ENCODE results near the gene CCDC91. TPM values are rescaled to one million over a fixed set of nuclear protein-coding genes. Genes with fewer than 3 reads are reported as not detected.
"Not testable (repeated sequence)": the region's sequence is repeated elsewhere in the genome, so short reads cannot be mapped to it uniquely, and the experiment has no call there.

CCDC91 gene
- total RNA-seq, 1 donor = 192 TPM

GRCh38 chr12:28442101-28442500 is 251.8 kb downstream of the CCDC91 start:
- Histone ChIP-seq H3K4me1 (ENCODE audit: insufficient read depth, low read length) (no peaks in the 10 kb centered on the region), H3K27me3 (ENCODE audit: insufficient read depth, low read length) (no peaks in the 10 kb centered on the region), H3K9me3 (ENCODE audit: low read depth, low read length) (no peaks in the 10 kb centered on the region), H3K4me3 (ENCODE audit: low read length) (no peak overlapping the region)

- no peaks in the 10 kb centered on the region for H3K27me3 ChIP-seq (ENCODE audit: insufficient read depth, low read length)
- no peaks in the 10 kb centered on the region for H3K4me1 ChIP-seq (ENCODE audit: insufficient read depth, low read length)
- H3K9me3 ChIP-seq (ENCODE audit: low read depth, low read length) = no peaks in the 10 kb centered on the region
- no peak overlapping the region for H3K4me3 ChIP-seq (ENCODE audit: low read length)
These were observed 253.1 kb downstream of the CCDC91 start for GRCh38 chr12:28443337-28443736.

- H3K4me3 ChIP-seq (ENCODE audit: low read length) = no peak overlapping the region
- H3K4me1 ChIP-seq (ENCODE audit: insufficient read depth, low read length) = no peaks in the 10 kb centered on the region
These were observed 255.8 kb downstream of the CCDC91 start for GRCh38 chr12:28446031-28446430.

GRCh38 chr12:28453686-28454085 is 263.4 kb downstream of the CCDC91 start:
- Histone ChIP-seq H3K4me3 (ENCODE audit: low read length) (no peak overlapping the region), H3K4me1 (ENCODE audit: insufficient read depth, low read length) (no peaks in the 10 kb centered on the region), H3K27me3 (ENCODE audit: insufficient read depth, low read length) (no peaks in the 10 kb centered on the region), H3K9me3 (ENCODE audit: low read depth, low read length) (no peaks in the 10 kb centered on the region)

More at GRCh38 chr12:28446031-28446430, 255.8 kb downstream of the CCDC91 start:
- no peaks in the 10 kb centered on the region for H3K9me3 ChIP-seq (ENCODE audit: low read depth, low read length)
- H3K27me3 ChIP-seq (ENCODE audit: insufficient read depth, low read length) = no peaks in the 10 kb centered on the region

GRCh38 chr12:28456934-28457710 is 266.9 kb downstream of the CCDC91 start:
- H3K27me3 ChIP-seq (ENCODE audit: insufficient read depth, low read length) = no peaks in the 10 kb centered on the region
- H3K4me1 ChIP-seq (ENCODE audit: insufficient read depth, low read length) = no peaks in the 10 kb centered on the region
- H3K9me3 ChIP-seq (ENCODE audit: low read depth, low read length) = no peaks in the 10 kb centered on the region
- no peak overlapping the region for H3K4me3 ChIP-seq (ENCODE audit: low read length)

GRCh38 chr12:28457785-28458184 is 267.5 kb downstream of the CCDC91 start:
- Histone ChIP-seq H3K4me3 (ENCODE audit: low read length) (no peak overlapping the region), H3K9me3 (ENCODE audit: low read depth, low read length) (no peaks in the 10 kb centered on the region), H3K27me3 (ENCODE audit: insufficient read depth, low read length) (no peaks in the 10 kb centered on the region), H3K4me1 (ENCODE audit: insufficient read depth, low read length) (no peaks in the 10 kb centered on the region)

DNA sequence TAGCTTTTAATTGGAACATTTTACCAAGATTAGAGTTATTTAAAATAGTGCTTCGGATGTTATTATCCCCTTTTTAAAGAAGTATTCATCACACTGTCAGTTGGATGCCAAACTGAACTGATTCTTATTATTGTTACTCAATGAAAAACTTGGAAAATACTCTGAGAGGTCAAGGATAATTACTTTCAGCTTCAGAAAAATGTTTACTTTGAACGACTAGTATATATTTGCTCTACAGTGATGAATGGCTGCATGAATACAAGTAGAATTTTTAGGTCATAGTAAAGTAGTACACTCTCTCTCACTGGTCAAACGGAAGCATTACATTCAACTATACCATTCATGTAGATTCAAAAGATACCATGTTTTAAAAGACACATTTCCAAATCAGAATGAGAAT is 269.2 kb downstream of the CCDC91 start:
- Histone ChIP-seq H3K4me1 (ENCODE audit: insufficient read depth, low read length) (no peaks in the 10 kb centered on the region), H3K27me3 (ENCODE audit: insufficient read depth, low read length) (no peaks in the 10 kb centered on the region), H3K4me3 (ENCODE audit: low read length) (no peak overlapping the region), H3K9me3 (ENCODE audit: low read depth, low read length) (no peaks in the 10 kb centered on the region)

DNA sequence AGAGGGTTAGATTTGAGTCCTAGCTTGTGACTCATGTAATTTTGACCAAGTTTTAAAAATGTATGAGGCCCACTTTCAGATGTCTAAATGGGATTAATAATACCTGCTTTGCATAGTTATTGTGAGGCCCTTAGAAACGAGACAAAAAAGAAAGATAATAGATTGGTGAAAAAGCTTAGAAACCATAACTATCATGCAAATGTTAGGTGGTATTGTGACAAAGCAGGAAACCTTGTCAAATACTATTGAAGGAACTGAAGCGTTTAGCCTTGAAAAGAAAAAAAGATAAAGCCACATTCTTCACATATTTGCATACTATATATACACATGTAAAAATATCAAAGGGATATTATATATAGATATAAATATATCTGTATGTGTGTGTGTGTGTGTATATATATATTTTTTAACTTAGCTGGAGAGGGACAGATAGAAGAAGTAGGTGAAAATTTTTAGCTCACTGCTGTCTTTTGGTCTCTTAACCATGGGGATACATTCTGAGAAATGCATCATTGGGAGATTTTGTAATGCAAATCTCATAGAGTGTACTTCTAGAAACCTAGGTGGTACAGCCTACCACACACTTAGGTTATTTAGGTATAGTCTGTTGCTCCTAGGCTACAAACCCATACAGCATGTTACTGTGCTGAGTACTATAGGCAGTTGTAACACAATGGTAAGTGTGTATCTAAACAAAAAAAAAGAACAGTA is 270.3 kb downstream of the CCDC91 start:
- no peak overlapping the region for H3K4me3 ChIP-seq (ENCODE audit: low read length)
- no peaks in the 10 kb centered on the region for H3K4me1 ChIP-seq (ENCODE audit: insufficient read depth, low read length)
- H3K9me3 ChIP-seq (ENCODE audit: low read depth, low read length) = no peaks in the 10 kb centered on the region
- H3K27me3 ChIP-seq (ENCODE audit: insufficient read depth, low read length) = no peaks in the 10 kb centered on the region

- Histone ChIP-seq H3K4me3 (ENCODE audit: low read length) (no peak overlapping the region), H3K4me1 (ENCODE audit: insufficient read depth, low read length) (no peaks in the 10 kb centered on the region), H3K9me3 (ENCODE audit: low read depth, low read length) (no peaks in the 10 kb centered on the region), H3K27me3 (ENCODE audit: insufficient read depth, low read length) (no peaks in the 10 kb centered on the region)
These were observed 273.1 kb downstream of the CCDC91 start for GRCh38 chr12:28463396-28463795.

DNA sequence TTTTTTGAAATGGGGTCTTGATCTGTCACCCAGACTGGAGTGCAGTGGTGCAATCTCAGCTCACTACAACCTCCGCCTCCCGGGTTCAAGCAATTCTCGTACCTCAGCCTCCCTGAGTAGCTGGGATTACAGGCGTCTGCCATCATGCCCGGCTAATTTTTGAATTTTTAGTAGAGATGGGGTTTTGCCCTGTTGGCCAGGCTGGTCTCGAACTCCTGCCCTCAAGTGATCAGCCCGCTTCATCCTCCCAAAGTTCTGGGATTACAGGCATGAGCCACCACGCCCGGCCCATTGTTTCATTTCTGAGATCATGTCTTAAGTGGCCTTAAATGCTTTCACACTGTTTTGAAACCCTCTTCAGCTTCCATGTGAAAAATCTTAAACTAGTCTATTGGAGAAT is 281.5 kb downstream of the CCDC91 start:
- not testable (repeated sequence) for H3K4me3 ChIP-seq (ENCODE audit: low read length); H3K4me1 ChIP-seq (ENCODE audit: insufficient read depth, low read length); H3K27me3 ChIP-seq (ENCODE audit: insufficient read depth, low read length); H3K9me3 ChIP-seq (ENCODE audit: low read depth, low read length)

DNA sequence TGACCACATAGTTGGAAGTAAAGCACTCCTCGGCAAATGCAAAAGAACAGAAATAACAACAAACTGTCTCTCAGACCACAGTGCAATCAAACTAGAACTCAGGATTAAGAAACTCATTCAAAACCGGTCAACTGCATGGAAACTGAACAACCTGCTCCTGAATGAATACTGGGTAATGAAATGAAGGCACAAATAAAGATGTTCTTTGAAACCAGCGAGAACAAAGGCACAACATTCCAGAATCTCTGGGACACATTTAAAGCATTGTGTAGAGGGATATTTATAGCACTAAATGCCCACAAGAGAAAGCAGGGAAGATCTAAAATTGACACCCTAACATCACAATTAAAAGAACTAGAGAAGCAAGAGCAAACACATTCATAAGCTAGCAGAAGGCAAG is 285.9 kb downstream of the CCDC91 start:
- H3K4me1 ChIP-seq (ENCODE audit: insufficient read depth, low read length); H3K27me3 ChIP-seq (ENCODE audit: insufficient read depth, low read length); H3K9me3 ChIP-seq (ENCODE audit: low read depth, low read length); H3K4me3 ChIP-seq (ENCODE audit: low read length): not testable (repeated sequence)

- not testable (repeated sequence) for H3K9me3 ChIP-seq (ENCODE audit: low read depth, low read length); H3K4me1 ChIP-seq (ENCODE audit: insufficient read depth, low read length); H3K27me3 ChIP-seq (ENCODE audit: insufficient read depth, low read length); H3K4me3 ChIP-seq (ENCODE audit: low read length)
These were observed 288.8 kb downstream of the CCDC91 start for GRCh38 chr12:28479097-28479496.

DNA sequence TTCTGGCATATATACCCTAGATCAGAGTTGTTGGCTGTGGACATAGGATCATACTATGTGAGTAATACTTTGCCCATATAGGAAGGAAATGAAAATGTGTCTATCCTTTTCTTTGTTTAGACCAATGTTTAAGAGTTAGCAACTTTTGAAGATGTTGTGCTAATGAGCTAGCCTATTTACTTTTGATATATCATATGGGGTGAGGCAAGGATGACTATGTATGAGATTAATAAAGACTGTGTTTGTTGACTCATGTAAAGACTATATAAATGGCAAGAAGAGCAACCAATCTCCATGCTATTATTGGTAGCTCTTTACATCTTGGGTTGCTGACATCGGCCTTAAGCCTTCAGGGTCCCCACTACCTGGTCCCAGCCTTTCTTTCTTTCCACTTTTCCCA is 289.4 kb downstream of the CCDC91 start:
- Histone ChIP-seq H3K4me3 (ENCODE audit: low read length) (no peak overlapping the region), H3K27me3 (ENCODE audit: insufficient read depth, low read length) (no peaks in the 10 kb centered on the region), H3K4me1 (ENCODE audit: insufficient read depth, low read length) (no peaks in the 10 kb centered on the region), H3K9me3 (ENCODE audit: low read depth, low read length) (no peaks in the 10 kb centered on the region)

DNA sequence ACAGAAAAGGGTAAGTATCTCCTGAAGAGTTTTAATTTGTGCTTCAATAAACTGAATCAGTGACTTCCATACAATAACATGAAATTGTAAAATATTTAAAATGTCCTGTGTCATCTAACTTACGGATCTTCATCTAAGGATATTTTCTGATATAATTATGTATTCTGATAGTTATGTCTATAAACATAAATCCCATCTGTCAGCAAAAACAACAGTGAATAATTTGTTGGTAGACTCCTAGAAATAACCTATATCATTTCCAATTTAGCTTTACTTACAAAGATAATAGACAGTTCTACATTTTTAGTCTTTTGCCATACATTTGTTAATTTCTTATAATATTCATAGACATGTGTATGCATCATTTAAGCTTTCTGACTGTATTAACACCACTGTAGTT is 293.9 kb downstream of the CCDC91 start:
- no peak overlapping the region for H3K4me3 ChIP-seq (ENCODE audit: low read length)
- no peaks in the 10 kb centered on the region for H3K9me3 ChIP-seq (ENCODE audit: low read depth, low read length)
- H3K27me3 ChIP-seq (ENCODE audit: insufficient read depth, low read length) = no peaks in the 10 kb centered on the region
- H3K4me1 ChIP-seq (ENCODE audit: insufficient read depth, low read length) = no peaks in the 10 kb centered on the region

DNA sequence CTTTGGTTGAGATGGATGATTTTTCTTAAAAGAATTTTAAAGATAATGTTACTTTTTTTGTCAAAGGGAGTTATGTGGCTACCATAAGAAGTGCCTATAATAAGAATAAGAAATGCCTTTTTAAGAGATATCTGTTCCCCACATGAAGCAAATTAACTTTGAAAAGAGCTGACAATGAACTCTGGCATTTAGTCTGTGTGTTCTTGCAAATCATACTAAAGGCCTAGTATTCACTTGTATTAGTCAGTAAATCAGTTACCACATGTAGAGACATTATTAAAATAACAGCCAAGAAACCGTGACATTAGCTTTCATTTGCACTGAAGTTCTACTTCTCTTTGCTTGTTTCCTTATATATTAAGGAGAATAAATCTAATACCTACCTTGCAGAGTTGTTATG is 296.3 kb downstream of the CCDC91 start:
- H3K9me3 ChIP-seq (ENCODE audit: low read depth, low read length) = no peaks in the 10 kb centered on the region
- H3K27me3 ChIP-seq (ENCODE audit: insufficient read depth, low read length) = no peaks in the 10 kb centered on the region
- no peaks in the 10 kb centered on the region for H3K4me1 ChIP-seq (ENCODE audit: insufficient read depth, low read length)
- H3K4me3 ChIP-seq (ENCODE audit: low read length) = no peak overlapping the region

GRCh38 chr12:28489246-28489645 is 299.0 kb downstream of the CCDC91 start:
- no peaks in the 10 kb centered on the region for H3K4me1 ChIP-seq (ENCODE audit: insufficient read depth, low read length)
- no peaks in the 10 kb centered on the region for H3K27me3 ChIP-seq (ENCODE audit: insufficient read depth, low read length)
- H3K9me3 ChIP-seq (ENCODE audit: low read depth, low read length) = no peaks in the 10 kb centered on the region
- no peak overlapping the region for H3K4me3 ChIP-seq (ENCODE audit: low read length)

Data from mononuclear cell (primary cell).